ENCODE data around the gene CPT2. TPM values are rescaled to one million over a fixed set of nuclear protein-coding genes. Genes with fewer than 3 reads are reported as not detected.

Gene CPT2
- total and polyA plus RNA-seq, 2 of the 4 experiments (the other 2 are of a cell fraction), result 15.8 to 16.0 TPM

GRCh38 chr1:53182111-53182593 is 14.5 kb upstream of the CPT2 start:
- CTCF ChIA-PET, result interaction anchor here (0.6 to 1.0 kb wide), 2 partner anchors 47 to 70 kb away, joined by 3 read pairs; no protein-coding TSS in a partner anchor
- no peak overlapping the region for H3K4me3 ChIP-seq (ENCODE audit: insufficient read depth, low read depth, low read length)
- no peaks in the 10 kb centered on the region for H3K27me3 ChIP-seq (ENCODE audit: control insufficient read depth, insufficient read depth, low read length)
- H2BK120ac ChIP-seq (ENCODE audit: low read depth, low read length), result peak overlapping the region; percentile 98
- peak overlapping the region; percentile 93 for H2BK5ac ChIP-seq (ENCODE audit: low read depth, low read length, poor library complexity, severe bottlenecking)
- H4K20me1 ChIP-seq (ENCODE audit: insufficient read depth, low read length), result no peaks in the 10 kb centered on the region
- POLR2A ChIA-PET (ENCODE audit: unreplicated experiment), result no interaction called here
- H2BK20ac ChIP-seq (ENCODE audit: low read depth, low read length), result peak overlapping the region; percentile 76
- H4K8ac ChIP-seq (ENCODE audit: low read depth in 2 of 2, low read length in 2 of 2), result peak overlapping the region; percentile 59 to 90; a peak in 3 of 4 replicates
- peak overlapping the region; percentile 97 for H2AK5ac ChIP-seq (ENCODE audit: low read depth, low read length)
- H2AFZ ChIP-seq (replicated peaks; ENCODE audit: low read length, poor library complexity), result peak overlapping the region; percentile 67
- H3K27ac ChIP-seq (ENCODE audit: insufficient read depth, low read length), result peak overlapping the region; percentile 98; the same call in 1 of the 2 replicates
- no peaks in the 10 kb centered on the region for H3K9me3 ChIP-seq (ENCODE audit: control insufficient read depth, insufficient read depth, low read length)
- H3K4ac ChIP-seq (ENCODE audit: low read depth, low read length), result peak overlapping the region; percentile 97
- peaks cover 0 to 5% of the 10 kb centered on the region in 2 experiments; a peak in 2 of 4 replicates for H3K79me1 ChIP-seq (ENCODE audit: low read depth in 1 of 2, low read length in 2 of 2)
- H4K5ac ChIP-seq (ENCODE audit: low read depth, low read length), result peak overlapping the region; percentile 92
- TF ChIP-seq CHD1 (IDR thresholded peaks at IDR 0.05; ENCODE audit: low read depth, low read length) (no peak), RAD21 (IDR thresholded peaks at IDR 0.05; ENCODE audit: low read length) (peak; percentile 45; the same call in 1 of the 2 replicates), CTCF (conservative IDR thresholded peaks at IDR 0.05; ENCODE audit: low read depth, low read length) (peak; percentile 55), BHLHE40 (IDR thresholded peaks at IDR 0.05; ENCODE audit: low read depth, low read length) (no peak), CEBPB (IDR thresholded peaks at IDR 0.05; ENCODE audit: low read depth, low read length) (no peak), RFX5 (IDR thresholded peaks at IDR 0.05; ENCODE audit: low read depth, low read length) (no peak), FOS (IDR thresholded peaks at IDR 0.05; ENCODE audit: low read depth, low read length) (no peak), SMC3 (IDR thresholded peaks at IDR 0.05; ENCODE audit: low read depth, low read length) (peak; percentile 42)
- H3K14ac ChIP-seq (replicated peaks; ENCODE audit: low read depth, low read length), result peak overlapping the region; percentile 97
- WGBS, 2 experiments (ENCODE audit: extremely low coverage in 2 of 2, insufficient read length in 1 of 2), result 26% methylated on average over 7 of the region's 16 CpGs; no CpG with 5 or more reads in 1 of the 2 experiments
- in situ Hi-C loops (cut with MboI; ENCODE audit: low sequenced_read_pairs) (loop anchor here (10.0 kb wide), 2 partner anchors 277 to 477 kb away; no protein-coding TSS in a partner anchor), intact Hi-C loops (cut with micrococcal nuclease) (loop anchor here (2.0 to 10.0 kb wide), 4 partner anchors 75 to 480 kb away; partner anchors contain the start of genes ECHDC2, PODN and SCP2), dilution Hi-C loops (cut with HindIII; ENCODE audit: low sequenced_read_pairs, unreplicated experiment) (no loop called here)
- peak overlapping the region; percentile 97; the same call in 2 of the 3 replicates for H2BK15ac ChIP-seq (ENCODE audit: low read depth, low read length)
- H3K18ac ChIP-seq (ENCODE audit: low read depth, low read length), result peak overlapping the region; percentile 59
- no TSS peak for BruUV-seq (replicated peaks)
- H3K56ac ChIP-seq (ENCODE audit: extremely low read depth, insufficient read depth, low read length), result peak overlapping the region; percentile 52; the same call in 1 of the 2 replicates
- H3K36me3 ChIP-seq (ENCODE audit: control insufficient read depth, insufficient read depth, low read length), result no peaks in the 10 kb centered on the region
- peak overlapping the region; percentile 33 for H2AK9ac ChIP-seq (replicated peaks; ENCODE audit: low read depth, low read length, poor library complexity)
- H3K4me1 ChIP-seq (ENCODE audit: control insufficient read depth, insufficient read depth, low read length), result peaks cover 44% of the 10 kb centered on the region
- ATAC-seq (ENCODE audit: low read depth) (no peak), DNase-seq (peak; percentile 67)
- H4K91ac ChIP-seq (ENCODE audit: insufficient read depth, low read depth, low read length), result peak overlapping the region; percentile 91
- peak overlapping the region; percentile 97 for H3K23ac ChIP-seq (ENCODE audit: low read depth, low read length)
- H3K9me1 ChIP-seq (ENCODE audit: insufficient read depth, low read length), result peaks cover 53% of the 10 kb centered on the region
- H3K4me2 ChIP-seq (ENCODE audit: low read depth, low read length), result no peak overlapping the region
- H3K9ac ChIP-seq (ENCODE audit: low read depth, low read length), result no peak overlapping the region
